ENCODE results near the gene ANP32B. TPM values are rescaled to one million over a fixed set of nuclear protein-coding genes. Genes with fewer than 3 reads are reported as not detected.

The ANP32B gene
- total RNA-seq, 1 donor from 2014 or later = 153 TPM

GRCh38 chr9:98064623-98065392 is 81.7 kb downstream of the ANP32B start:
- Mint-ChIP-seq H3K9me3 (ENCODE audit: low read depth) (no peaks in the 10 kb centered on the region), H3K27me3 (no peaks in the 10 kb centered on the region), H3K36me3 (ENCODE audit: insufficient read depth) (peaks cover 15% of the 10 kb centered on the region), H3K4me1 (ENCODE audit: low read depth) (no peaks in the 10 kb centered on the region), H3K27ac (no peak overlapping the region), H3K4me3 (ENCODE audit: low read depth) (no peak overlapping the region)
- DNase-seq (ENCODE audit: low spot score, unreplicated experiment) = no peak
- no peak for TF ChIP-seq CTCF (IDR thresholded peaks at IDR 0.05; ENCODE audit: unreplicated experiment)

Other genes with a start within 250 kb of the ANP32B start
- 0.29 and 0.38 TPM in 2 replicates for gene FOXE1, start 130.1 kb upstream of the ANP32B start, total RNA-seq
- 14.2 and 15.6 TPM in 2 replicates for gene TRMO, start 60.8 kb upstream of the ANP32B start, total RNA-seq
- gene HEMGN, start 45.2 kb upstream of the ANP32B start, total RNA-seq = not detected in 2 replicates
- gene NANS, start 73.4 kb downstream of the ANP32B start, total RNA-seq = 31.9 and 33.8 TPM in 2 replicates
- 2.9 and 3.1 TPM in 2 replicates for gene TRIM14, start 135.9 kb downstream of the ANP32B start, total RNA-seq
- 6.0 and 7.0 TPM in 2 replicates for gene CORO2A, start 209.3 kb downstream of the ANP32B start, total RNA-seq

Data from progenitor cell of endocrine pancreas (in vitro differentiated cells).